NCI-H748 treated with DMSO at 0.1 percent for 48 hours (cell line): Measurements from ENCODE around the gene ABCA5.
A peak's percentile ranks its signal among the peaks of the same experiment; 100 is the strongest.

Source experiments
- DNase-seq: peaks from one replicate; lab custom pipeline; 2025; lab: John Stamatoyannopoulos, UW

The ABCA5 gene

GRCh38 chr17:69254187-69254586 is 72.7 kb downstream of the ABCA5 start:
- DNase-seq, result no peak

- no peak for DNase-seq
Measured at GRCh38 chr17:69250641-69251040, 76.3 kb downstream of the ABCA5 start.

- DNase-seq, result peak; percentile 67
Measured at GRCh38 chr17:69246726-69247375, 80.1 kb downstream of the ABCA5 start.

- DNase-seq, result no peak
Measured at GRCh38 chr17:69246202-69246601, 80.7 kb downstream of the ABCA5 start.

- no peak for DNase-seq
Measured at GRCh38 chr17:69245617-69246016, 81.3 kb downstream of the ABCA5 start.

- no peak for DNase-seq
Measured at GRCh38 chr17:69239611-69240600, 87.0 kb downstream of the ABCA5 start.

- no peak for DNase-seq
Measured at GRCh38 chr17:69236946-69237345, 90.0 kb downstream of the ABCA5 start.

GRCh38 chr17:69236464-69236863 is 90.5 kb downstream of the ABCA5 start:
- DNase-seq, result no peak

GRCh38 chr17:69235338-69236058 is 91.4 kb downstream of the ABCA5 start:
- peak; percentile 69 for DNase-seq

GRCh38 chr17:69232650-69233049 is 94.3 kb downstream of the ABCA5 start:
- no peak for DNase-seq

GRCh38 chr17:69231521-69231920 is 95.4 kb downstream of the ABCA5 start:
- no peak for DNase-seq

GRCh38 chr17:69230939-69231338 is 96.0 kb downstream of the ABCA5 start:
- no peak for DNase-seq

- no peak for DNase-seq
Measured at GRCh38 chr17:69228576-69228975, 98.4 kb downstream of the ABCA5 start, which contains the start of gene ABCA10. Gene ABCA10, minus strand, starts transcription at chr17:69228824. Its CDS starts 3,466 bp downstream, at chr17:69225358.

GRCh38 chr17:69228018-69228417 is 98.9 kb downstream of the ABCA5 start:
- DNase-seq, result no peak

GRCh38 chr17:69227541-69227940 is 99.4 kb downstream of the ABCA5 start:
- DNase-seq, result no peak

GRCh38 chr17:69223809-69224208 is 103.1 kb downstream of the ABCA5 start:
- DNase-seq, result no peak

GRCh38 chr17:69222707-69223258 is 104.2 kb downstream of the ABCA5 start:
- DNase-seq, result no peak

GRCh38 chr17:69220098-69220497 is 106.8 kb downstream of the ABCA5 start:
- DNase-seq, result no peak

- no peak for DNase-seq
Measured at GRCh38 chr17:69218986-69219385, 107.9 kb downstream of the ABCA5 start.

- no peak for DNase-seq
Measured at GRCh38 chr17:69213059-69213813, 113.7 kb downstream of the ABCA5 start.

GRCh38 chr17:69208640-69209039 is 118.3 kb downstream of the ABCA5 start:
- no peak for DNase-seq
